Fibroblast of skin of right biceps (primary cell): ENCODE measurements around the gene IRX3.

Experiments used
- DNase-seq: peaks from one replicate; pipeline ENCODE4 v3.0.0-alpha.2; 2013

Gene IRX3

GRCh38 chr16:54286366-54287130 lies at the start of gene IRX3:
Gene IRX3, minus strand, starts transcription at chr16:54286787. Its CDS starts 737 bp downstream, at chr16:54286050.
- peak; percentile 96 for DNase-seq

- DNase-seq, result peak; percentile 36
These were observed 48.6 kb upstream of the IRX3 start for GRCh38 chr16:54335230-54335629.

- DNase-seq, result no peak
These were observed 47.6 kb upstream of the IRX3 start for GRCh38 chr16:54334208-54334607.

- DNase-seq, result no peak
These were observed 44.8 kb upstream of the IRX3 start for GRCh38 chr16:54331241-54332002.

GRCh38 chr16:54327609-54328008 lies 41.0 kb upstream of the IRX3 start:
- DNase-seq, result no peak

- DNase-seq, result peak; percentile 27
These were observed 39.7 kb upstream of the IRX3 start for GRCh38 chr16:54326266-54326662.

- DNase-seq, result no peak
These were observed 39.2 kb upstream of the IRX3 start for GRCh38 chr16:54325616-54326265.

- no peak for DNase-seq
These were observed 38.1 kb upstream of the IRX3 start for GRCh38 chr16:54324716-54325115.

- no peak for DNase-seq
These were observed 34.2 kb upstream of the IRX3 start for GRCh38 chr16:54320697-54321340.

- peak; percentile 67 for DNase-seq
These were observed 32.4 kb upstream of the IRX3 start for GRCh38 chr16:54318941-54319340.

- DNase-seq, result no peak
These were observed 30.6 kb upstream of the IRX3 start for GRCh38 chr16:54317101-54317611.

GRCh38 chr16:54316095-54316889 lies 29.7 kb upstream of the IRX3 start:
- DNase-seq, result no peak

- DNase-seq, result no peak
These were observed 27.2 kb upstream of the IRX3 start for GRCh38 chr16:54313789-54314188.

- DNase-seq, result no peak
These were observed 26.0 kb upstream of the IRX3 start for GRCh38 chr16:54312502-54312991.

GRCh38 chr16:54309341-54309740 lies 22.8 kb upstream of the IRX3 start:
- no peak for DNase-seq

- no peak for DNase-seq
These were observed 18.5 kb upstream of the IRX3 start for GRCh38 chr16:54305080-54305479.

GRCh38 chr16:54303613-54304012 lies 17.0 kb upstream of the IRX3 start:
- DNase-seq, result no peak

- DNase-seq, result no peak
These were observed 10.6 kb upstream of the IRX3 start for GRCh38 chr16:54297154-54297553.

- no peak for DNase-seq
These were observed 10.0 kb upstream of the IRX3 start for GRCh38 chr16:54296543-54296942.

- DNase-seq, result peak; percentile 21
These were observed 5.3 kb upstream of the IRX3 start for GRCh38 chr16:54291656-54292487.
